K562 (cell line): Measurements from ENCODE around the gene SH3BP5. TPM values are rescaled to one million over a fixed set of nuclear protein-coding genes. Genes with fewer than 3 reads are reported as not detected.

Source experiments
- AFF1 ChIP-seq, 2 experiments: fragments of 450-650 bp; IDR thresholded peaks; 2 replicates each; pipeline ENCODE4 v1.6.1; 2018; ENCODE audit warnings: mild to moderate bottlenecking in 2 of 2, low read depth in 1 of 2; ENCODE audit not compliant: partially characterized antibody in 2 of 2
- CBX5 ChIP-seq: IDR thresholded peaks from 2 replicates; pipeline ENCODE4 v1.6.1; 2014; ENCODE audit warnings: low read depth, borderline replicate concordance
- DIDO1 ChIP-seq: fragments of 450-650 bp; IDR thresholded peaks from 2 replicates; pipeline ENCODE4 v1.6.1; 2016; ENCODE audit warnings: low read depth, missing biosample characterization, missing genetic modification characterization
- EWSR1 ChIP-seq: fragments of 450-650 bp; IDR thresholded peaks from 2 replicates; pipeline ENCODE4 v1.6.1; 2018; ENCODE audit warnings: borderline replicate concordance, mild to moderate bottlenecking, low read depth, moderate library complexity; ENCODE audit not compliant: partially characterized antibody
- HIVEP1 ChIP-seq: fragments of 250-450 bp; sonication (Bioruptor Pico); IDR thresholded peaks from 2 replicates; pipeline ENCODE4 v1.4.0; 2020; ENCODE audit warnings: mild to moderate bottlenecking
- HMG20B ChIP-seq: fragments of 250-450 bp; sonication (Bioruptor Pico); IDR thresholded peaks from 2 replicates; pipeline ENCODE4 v1.5.0; 2021; ENCODE audit warnings: mild to moderate bottlenecking
- HNRNPUL1 ChIP-seq: fragments of 200-400 bp; formaldehyde crosslinking; IDR thresholded peaks from 2 replicates; pipeline ENCODE4 v1.6.1; 2017; ENCODE audit warnings: low read length
- MAX ChIP-seq: sonication (generic); formaldehyde crosslinking; IDR thresholded peaks from 2 replicates; pipeline ENCODE4 v1.9.0; 2022; ENCODE audit warnings: mild to moderate bottlenecking, missing genetic modification reagents
- NEUROD1 ChIP-seq: fragments of 150-350 bp; IDR thresholded peaks from 2 replicates; pipeline ENCODE4 v1.6.1; 2014; ENCODE audit warnings: borderline replicate concordance, low read length, low read depth; ENCODE audit not compliant: partially characterized antibody
- PTRF ChIP-seq: fragments of 450-650 bp; IDR thresholded peaks from 2 replicates; pipeline ENCODE4 v1.6.1; 2016; ENCODE audit warnings: mild to moderate bottlenecking, missing genetic modification characterization, missing compliant biosample characterization
- SMAD1 ChIP-seq: fragments of 150-350 bp; IDR thresholded peaks from 2 replicates; pipeline ENCODE4 v1.6.1; 2014; ENCODE audit warnings: low read length, low read depth; ENCODE audit not compliant: partially characterized antibody
- SMAD2 ChIP-seq: fragments of 150-350 bp; IDR thresholded peaks from 2 replicates; pipeline ENCODE4 v1.6.1; 2014; ENCODE audit warnings: low read depth, mild to moderate bottlenecking, low read length
- SNIP1 ChIP-seq: fragments of 450-650 bp; IDR thresholded peaks from 2 replicates; pipeline ENCODE4 v1.7.1; 2017; ENCODE audit warnings: low read depth, mild to moderate bottlenecking
- SRSF9 ChIP-seq: fragments of 200-400 bp; formaldehyde crosslinking; IDR thresholded peaks from 2 replicates; pipeline ENCODE4 v1.6.1; 2017; ENCODE audit warnings: low read depth, low read length, borderline replicate concordance
- ZBTB40 ChIP-seq, 2 experiments: fragments of 450-650 bp in 1 of 2; sonication (generic) in 1 of 2; formaldehyde crosslinking in 1 of 2; IDR thresholded peaks; 2 replicates each; pipeline versions ENCODE4 v1.7.1 to v1.9.0; 2016 to 2022; ENCODE audit warnings: inconsistent platforms in 1 of 2, mild to moderate bottlenecking in 1 of 2, missing genetic modification reagents in 1 of 2
- polyA plus RNA-seq, 8 experiments: library from polyadenylated mRNA; depleted of rRNA in 4 of 8; stranded (reverse) in 5 of 8; unstranded in 3 of 8; fragments of >200 nt; fragmentation: Nextera tagmentation in 2 of 8; fragmentation: Illumina TruSeq in 1 of 8; extraction: Ambion mirVana in 2 of 8; extraction: Trizol in 1 of 8; gene quantifications; 2 replicates each; pipeline versions ENCODE4 v1.2.1 to v1.2.3, GENCODE V29; 2011 to 2014; ENCODE audit warnings: inconsistent platforms in 1 of 8, missing spikeins in 1 of 8
- total RNA-seq, 7 experiments: library from RNA; depleted of rRNA in 6 of 7; stranded (reverse); fragments of >200 nt in 6 of 7; fragmentation: Illumina TruSeq in 2 of 7; extraction: Trizol in 2 of 7; gene quantifications; 2 replicates each; pipeline versions ENCODE4 v1.2.1 to v1.2.3, GENCODE V29; 2011 to 2021; ENCODE audit warnings: low replicate concordance in 1 of 7

The SH3BP5 gene
- total and polyA plus RNA-seq, 9 of the 15 experiments (the other 6 are each of a cell fraction or from before 2014, with no cell fraction given), result 2.9 to 29.0 (median 14.9) TPM

GRCh38 chr3:15205482-15205933, 126.9 kb downstream of the SH3BP5 start (continued):
- TF ChIP-seq AFF1 (IDR thresholded peaks at IDR 0.05; ENCODE audit: low read depth in 1 of 2, partially characterized antibody in 2 of 2) (peak in 1 of 2 experiments; percentile 43), ZBTB40 (IDR thresholded peaks at IDR 0.05) (0 out of 2 replicates have a peak, but pooled peaks have one; percentile 48), ZBTB40 (CRISPR knock-in tag; IDR thresholded peaks at IDR 0.05) (no peak), SMAD1 (no peak), MAX (no peak), EWSR1 (no peak), CBX5 (no peak), DIDO1 (tag) (peak; percentile 75), PTRF (0 out of 2 replicates have a peak, but pooled peaks have one; percentile 27), HIVEP1 (no peak), SRSF9 (no peak), HNRNPUL1 (no peak), NEUROD1 (no peak), SMAD2 (no peak), HMG20B (0 out of 2 replicates have a peak, but pooled peaks have one; percentile 31), SNIP1 (no peak)
